GM18508 (cell line): ENCODE results near the gene ANO7.

ENCODE experiments used
- ATAC-seq: cut with Tn5 transposase; IDR thresholded peaks from one replicate; pipeline ENCODE4 v1.9.1; 2021; ENCODE audit warnings: moderate number of reproducible peaks; ENCODE audit not compliant: insufficient read depth, unreplicated experiment

Gene ANO7

GRCh38 chr2:241188361-241189092 is at the start of gene ANO7:
TSS of gene ANO7 (plus strand) at chr2:241188677. CDS start at chr2:241190064, 1,387 bp downstream.
- ATAC-seq = no peak

DNA sequence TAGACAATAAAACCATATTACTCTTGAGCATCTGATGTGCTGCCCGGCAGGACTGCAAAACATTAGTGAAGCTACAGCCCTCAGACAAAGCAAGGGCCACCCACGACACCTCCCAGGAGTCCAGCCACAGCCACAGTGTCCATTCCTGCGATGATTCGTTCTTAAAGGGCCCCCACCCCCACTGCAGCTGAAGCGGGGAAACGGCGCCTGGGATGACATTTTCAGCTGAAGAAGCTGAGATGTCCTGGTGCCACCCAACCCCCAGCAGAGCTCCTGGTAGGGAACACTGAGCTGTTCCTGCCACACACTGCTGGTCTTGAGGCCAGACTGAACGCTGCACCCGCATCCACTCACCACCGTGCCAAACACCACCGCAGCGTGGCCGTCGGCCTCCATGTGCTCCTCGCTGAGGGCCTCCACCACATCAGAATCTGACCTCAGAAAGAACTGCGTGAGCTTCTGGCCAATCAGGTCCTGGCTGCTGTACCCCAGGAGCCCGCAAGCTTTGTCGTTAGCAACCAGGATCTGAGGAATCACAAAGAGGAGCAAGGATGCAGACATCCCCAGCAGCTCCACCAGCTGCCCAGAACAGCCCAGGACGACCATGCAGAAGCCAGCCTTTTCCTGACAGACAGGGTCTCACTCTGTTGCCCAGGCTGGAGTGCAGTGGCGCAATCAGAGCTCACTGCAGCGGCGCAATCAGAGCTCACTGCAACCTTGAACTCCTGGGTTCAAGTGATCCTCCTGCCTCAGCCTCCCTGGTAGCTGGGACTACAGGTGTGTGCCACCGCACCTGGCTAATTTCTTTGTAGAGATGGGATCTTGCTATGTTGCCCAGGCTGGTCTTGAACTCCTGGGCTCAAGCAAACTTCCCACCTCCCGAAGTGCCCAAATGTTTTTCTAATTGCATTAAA is 48.7 kb upstream of the ANO7 start:
- ATAC-seq = no peak

DNA sequence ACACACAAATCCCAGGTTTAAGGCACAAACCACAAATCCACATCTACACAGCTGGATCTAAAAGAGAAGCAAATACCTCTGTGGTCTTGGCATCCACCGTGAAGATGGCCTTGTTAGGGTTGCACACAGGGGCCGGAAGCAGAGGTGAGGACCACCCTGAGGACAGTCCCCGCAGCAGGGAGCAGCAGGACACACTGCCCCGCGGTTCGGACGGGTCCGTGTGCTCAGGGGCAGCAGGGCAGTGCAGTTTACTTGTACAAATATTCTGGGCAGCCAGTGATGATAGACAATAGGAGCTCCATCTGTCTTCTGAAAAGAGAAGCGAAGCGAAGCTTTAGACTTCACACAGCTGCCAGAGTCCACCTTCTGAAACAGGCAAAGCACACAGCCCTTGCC is 48.0 kb upstream of the ANO7 start:
- no peak for ATAC-seq

DNA sequence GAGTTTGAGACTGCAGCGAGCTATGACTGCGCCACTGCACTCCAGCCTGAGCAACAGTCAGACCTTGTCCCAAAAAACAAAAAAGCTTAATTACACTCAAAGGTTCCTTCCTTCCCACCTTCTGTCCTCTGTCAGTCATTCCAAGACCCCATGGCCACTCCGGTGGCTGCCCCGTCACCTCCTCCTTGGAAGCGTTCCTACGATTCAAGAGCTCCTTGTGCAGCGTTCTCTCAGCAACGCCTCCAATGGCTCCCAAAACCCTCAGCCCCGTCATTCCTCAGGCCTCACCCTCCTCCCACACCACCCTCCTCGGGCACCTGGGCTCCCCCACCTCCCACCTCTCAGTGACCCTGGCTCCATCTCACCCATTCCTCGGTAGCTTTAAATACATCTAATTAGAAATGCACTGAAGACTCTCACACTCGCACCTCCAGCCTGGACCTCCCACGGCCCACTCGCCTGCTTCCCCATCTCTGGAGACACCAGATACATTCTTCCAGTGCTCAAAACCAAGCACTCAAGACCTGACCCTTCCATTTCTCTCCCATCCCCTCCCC is 47.2 kb upstream of the ANO7 start:
- no peak for ATAC-seq

DNA sequence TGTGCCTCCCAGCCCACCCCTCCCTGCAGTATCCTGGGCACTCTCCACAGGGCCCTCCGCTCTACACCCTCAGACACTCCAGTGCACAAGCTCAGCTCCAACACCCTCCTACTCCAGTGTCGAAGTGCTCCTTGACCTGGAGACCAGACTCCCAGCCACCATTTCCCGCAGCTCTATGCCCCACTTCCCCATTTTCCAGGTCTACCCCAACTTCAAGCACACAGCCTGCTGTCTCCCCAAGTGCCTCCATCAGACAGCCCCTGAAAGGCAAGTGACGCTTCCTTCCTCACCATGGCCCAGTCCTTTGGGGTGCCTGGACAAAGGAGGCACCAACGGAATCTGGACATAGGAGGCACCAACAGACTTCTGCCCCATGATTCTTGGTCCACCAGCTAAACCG is 46.4 kb upstream of the ANO7 start:
- ATAC-seq = no peak

- no peak for ATAC-seq
Observed at GRCh38 chr2:241142593-241142992, 45.9 kb upstream of the ANO7 start.

GRCh38 chr2:241146286-241146685 is 42.2 kb upstream of the ANO7 start:
- no peak for ATAC-seq

DNA sequence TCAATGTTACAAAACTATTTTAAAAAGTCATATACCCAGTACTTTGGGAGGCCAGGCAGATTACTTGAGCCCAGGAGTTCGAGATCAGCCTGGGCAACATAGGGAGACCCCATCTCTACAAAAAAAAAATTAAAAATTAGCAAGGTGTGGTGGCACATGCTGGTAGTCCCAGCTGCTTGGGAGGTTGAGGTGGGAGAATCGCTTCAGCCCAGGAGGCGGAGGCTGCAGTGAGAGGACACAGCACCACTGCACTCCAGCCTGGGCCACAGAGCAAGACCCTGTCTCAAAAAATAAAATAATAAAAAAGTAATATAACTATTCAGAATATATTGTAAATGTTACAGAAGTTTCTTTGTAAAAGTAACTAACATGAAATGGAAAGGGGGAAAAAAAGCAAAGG is 41.1 kb upstream of the ANO7 start:
- no peak for ATAC-seq

- ATAC-seq = no peak
Observed at GRCh38 chr2:241148239-241148638, 40.2 kb upstream of the ANO7 start.

DNA sequence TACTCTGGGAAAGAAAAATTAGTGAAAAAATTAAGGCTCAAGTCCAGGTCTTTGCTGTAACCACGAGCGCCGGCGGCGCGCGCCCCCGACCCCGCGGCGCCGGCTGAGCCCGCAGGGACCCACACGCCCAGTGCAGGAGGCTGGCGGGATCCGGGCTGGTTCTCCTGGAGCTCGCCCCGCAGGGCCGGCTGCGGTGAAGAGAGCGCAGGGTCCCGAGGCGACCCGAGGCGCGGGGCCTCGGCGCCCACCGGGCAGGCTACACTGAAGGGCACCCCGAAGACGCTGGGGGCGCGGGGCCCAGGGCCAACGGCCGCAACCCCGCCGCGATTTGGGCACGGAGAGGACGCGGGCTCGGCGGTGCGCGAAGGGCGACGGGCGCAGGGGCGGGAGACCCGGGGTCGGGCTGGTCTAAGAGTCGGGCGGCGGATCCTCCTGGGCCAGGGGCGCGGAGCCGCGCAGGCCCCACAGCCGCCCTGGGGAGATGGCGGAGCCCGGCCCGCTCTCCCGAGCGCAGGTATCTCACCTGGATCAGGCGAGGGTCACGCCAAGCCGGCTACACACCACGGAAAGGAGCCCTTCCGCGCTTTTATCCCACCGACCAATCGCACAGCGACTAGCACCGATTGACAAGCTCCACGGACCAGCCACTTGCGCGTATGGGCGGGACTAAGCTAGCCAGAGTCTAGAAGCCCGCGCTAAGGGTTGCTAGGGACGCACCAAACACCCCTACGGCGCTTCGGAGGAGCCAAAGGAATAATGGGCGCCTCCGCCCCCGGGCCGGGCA is 39.4 kb upstream of the ANO7 start, which contains the start of gene PASK:
Gene PASK (minus strand): TSS at position 582 of the 784 bp plus-strand sequence. CDS start 6,440 bp downstream, outside the sequence.
- peak; percentile 55 for ATAC-seq

GRCh38 chr2:241149675-241149924 is 38.9 kb upstream of the ANO7 start:
- peak; percentile 2 for ATAC-seq

GRCh38 chr2:241149925-241150659 is 38.4 kb upstream of the ANO7 start, which contains the start of gene PPP1R7:
TSS of gene PPP1R7 (plus strand) at chr2:241150467. CDS start at chr2:241150496, 29 bp downstream.
- peak; percentile 38 for ATAC-seq

GRCh38 chr2:241150660-241151530 is 37.6 kb upstream of the ANO7 start:
- ATAC-seq = peak; percentile 7

DNA sequence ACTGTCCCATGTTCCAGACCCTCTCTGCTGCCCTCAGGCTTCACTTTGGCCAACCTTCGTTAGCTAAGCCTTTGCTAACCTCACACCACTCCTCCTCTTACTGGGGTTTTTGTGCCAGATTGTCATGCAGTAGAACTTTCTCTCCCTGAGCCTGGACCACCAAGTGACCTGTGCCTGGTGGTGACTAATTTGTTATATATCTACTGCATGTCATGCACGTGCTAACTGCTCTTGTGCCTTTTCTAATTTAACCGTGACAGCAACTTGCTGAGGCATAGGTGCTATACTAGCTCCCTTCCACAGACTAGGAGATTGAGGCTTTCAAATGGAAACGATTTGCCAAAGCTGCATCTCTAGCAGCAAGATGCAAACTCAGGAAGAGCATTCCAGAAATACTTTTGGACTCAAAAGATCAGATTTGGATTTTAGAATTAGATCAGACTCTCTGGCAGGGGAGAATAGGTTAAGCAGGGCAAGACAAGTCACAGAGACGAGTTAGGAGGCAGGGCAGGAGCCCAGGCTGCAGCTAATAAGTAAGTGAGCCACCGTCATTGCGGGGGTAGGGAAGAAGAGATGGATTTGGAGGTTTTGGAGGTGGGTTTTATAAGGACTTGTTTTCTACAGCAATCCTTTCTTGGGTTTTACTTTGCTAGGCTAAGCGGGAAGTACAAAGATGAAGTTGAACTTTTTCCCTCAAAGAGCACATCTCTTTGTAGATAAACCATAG is 36.4 kb upstream of the ANO7 start:
- no peak for ATAC-seq

- ATAC-seq = no peak
Observed at GRCh38 chr2:241153616-241154015, 34.9 kb upstream of the ANO7 start.

DNA sequence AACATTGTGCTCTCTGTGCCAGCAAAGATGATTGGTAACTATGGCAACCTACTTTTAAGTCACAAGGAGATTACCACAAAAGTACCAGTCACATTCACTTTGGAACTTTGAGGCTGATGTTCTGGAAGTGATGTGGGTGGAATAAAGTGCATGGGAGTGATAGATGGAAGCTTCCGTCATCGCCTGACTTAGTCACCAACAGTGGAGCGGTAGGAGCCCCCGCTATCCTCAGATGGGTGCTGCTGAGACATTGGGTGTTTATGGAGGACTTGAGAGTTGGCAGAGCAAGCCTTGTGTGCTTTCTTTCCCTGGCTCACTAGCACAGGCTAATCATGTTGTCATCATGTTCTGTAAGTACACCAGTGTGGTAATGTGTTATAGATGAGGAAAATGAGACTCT is 33.6 kb upstream of the ANO7 start:
- ATAC-seq = no peak

- ATAC-seq = no peak
Observed at GRCh38 chr2:241155936-241156335, 32.5 kb upstream of the ANO7 start.

- ATAC-seq = no peak
Observed at GRCh38 chr2:241156971-241157441, 31.5 kb upstream of the ANO7 start.
